Heart left ventricle (tissue), 16 donors: Measurements from ENCODE around the gene MGAT4B. TPM values are rescaled to one million over a fixed set of nuclear protein-coding genes. Genes with fewer than 3 reads are reported as not detected.

Source experiments
- ATAC-seq, 4 donors: fragments of 200-7000 bp; cut with Tn5 transposase; one replicate each; pipeline ENCODE4 v1.9.1; 2020 to 2022; ENCODE audit warnings: moderate library complexity in 4 of 4, mild to moderate bottlenecking in 3 of 4, moderate number of reproducible peaks in 1 of 4
- DNase-seq, 5 donors: peaks; one replicate each; pipeline ENCODE4 v3.0.0-alpha.2; 2020
- H3K27ac ChIP-seq, 12 donors: fragments of 200-600 bp; sonication (generic) in 4 of 12; one replicate each; pipeline versions ENCODE4 v1.5.0 to v1.8.0; 2016 to 2022; ENCODE audit warnings: mild to moderate bottlenecking in 2 of 12
- H3K27me3 ChIP-seq, 9 donors: fragments of 200-600 bp; sonication (generic) in 2 of 9; one replicate each; pipeline versions ENCODE4 v1.5.1 to v1.8.0; 2016 to 2022; ENCODE audit warnings: mild to moderate bottlenecking in 3 of 9
- H3K36me3 ChIP-seq, 9 donors: fragments of 200-600 bp; sonication (generic) in 2 of 9; one replicate each; pipeline versions ENCODE4 v1.5.0 to v1.8.0; 2018 to 2022; ENCODE audit warnings: mild to moderate bottlenecking in 2 of 9
- H3K4me1 ChIP-seq, 12 donors: fragments of 200-600 bp; sonication (generic) in 4 of 12; one replicate each; pipeline versions ENCODE4 v1.5.0 to v1.8.0; 2016 to 2022; ENCODE audit warnings: mild to moderate bottlenecking in 3 of 12
- H3K4me3 ChIP-seq, 12 donors: fragments of 200-600 bp; sonication (generic) in 4 of 12; one replicate each; pipeline versions ENCODE4 v1.5.0 to v1.8.0; 2017 to 2022; ENCODE audit warnings: mild to moderate bottlenecking in 9 of 12, moderate library complexity in 4 of 12
- H3K9me3 ChIP-seq, 12 donors: fragments of 200-600 bp; sonication (generic) in 4 of 12; one replicate each; pipeline versions ENCODE4 v1.5.0 to v1.8.0; 2016 to 2022; ENCODE audit warnings: mild to moderate bottlenecking in 1 of 12
- CTCF ChIP-seq, 12 donors: fragments of 200-600 bp; sonication (generic) in 4 of 12; IDR thresholded peaks; one replicate each; pipeline versions ENCODE4 v1.5.0 to v1.8.0; 2018 to 2022; ENCODE audit warnings: antibody characterized with exemption in 12 of 12, mild to moderate bottlenecking in 5 of 12
- POLR2A ChIP-seq, 2 donors: fragments of 450-650 bp; IDR thresholded peaks; one replicate each; pipeline ENCODE4 v1.6.1; 2017; ENCODE audit warnings: antibody characterized with exemption in 2 of 2, mild to moderate bottlenecking in 2 of 2, moderate library complexity in 2 of 2
- WGBS, 4 donors: extraction: QIAGEN DNeasy Blood & Tissue Kit in 2 of 4; methylation state at CpG; one replicate each; pipeline versions ENCODE4 v1.1.5 to v1.1.7; 2013 to 2018; 5-methylcytosine and 5-hydroxymethylcytosine counted together
- intact Hi-C, 10 donors: fragments of 100-400 bp; cut with DNase I; formaldehyde crosslinking; loops; one replicate each; pipeline versions ENCODE4 v1.11.1 to v1.14.2; 2022
- polyA plus RNA-seq, 2 donors: library from polyadenylated mRNA; stranded (reverse); fragments of 200-250 nt; gene quantifications; one replicate each; pipeline ENCODE4 v1.2.3, GENCODE V29; 2013
- total RNA-seq, 9 donors: library from RNA; depleted of rRNA in 2 of 9; stranded (reverse); fragments of >200 nt in 2 of 9; fragmentation: NEBNext Ultra II Directional in 3 of 9; extraction: Animal tissue kit (Norgen Biotek cat#: 25700) in 3 of 9; gene quantifications; one replicate each; pipeline versions ENCODE4 v1.1.0 to v1.2.4, GENCODE V29; 2016 to 2023
- donor health status: ischemic (EF 13 %, LVEDD 7.1; RV severe dilation, severe dysfunction).
- donor health status: healthy with polysubstance abuse.
- donor health status: DM: no; HTN: yes; CAD: no.
- donor health status: DM: no; HTN: no; CAD: no.
- donor health status: ischemic (EF 25% LVEDD 6.9; RV normal size, moderate dysfunction).
- donor health status: ischemic (EF 25% LVEDD 5.7; RV mildly dilated, moderate dysfunction).
- donor health status: healthy.
- donor health status: DM: yes; HTN: yes; CAD: no.
- donor health status: ischemic (EF 35%, LVEDD 5.7; RV mildly dilated, moderate dysfunction).
- donor health status: nonischemic (EF 11% LVEDD 7.7; RV severe dilation, severe dysfunction).
- donor health status: DM: yes; HTN: yes; CAD: no.
- donor health status: PGD.
- donor health status: ischemic (EF 29% LVEDD 5.4; RV normal size, mild dysfunction).
- donor health status: nonischemic (EF 23%, LVEDD 6.1; RV moderate dilation, normal function).

The MGAT4B gene
- total and polyA plus RNA-seq, 11 donors, result 49.6 to 209 (median 105) TPM

GRCh38 chr5:179794575-179794974 is 12.1 kb downstream of the MGAT4B start:
- intact Hi-C loops, result loop anchor here in 2 of 10 donors (2.0 kb wide), 2 partner anchors 30 to 32 kb away; no protein-coding TSS in a partner anchor
- TF ChIP-seq POLR2A (IDR thresholded peaks at IDR 0.05) (no peak), CTCF (IDR thresholded peaks at IDR 0.05) (no peak)
- 93 to 100% (median 96%) methylated on average over 3 of the region's 3 CpGs for WGBS, 4 donors
- no peaks in the 10 kb centered on the region for H3K9me3 ChIP-seq
- no peak for ATAC-seq
- H3K4me1 ChIP-seq, result peaks cover 5 to 58% (median 49%) of the 10 kb centered on the region in 12 donors
- DNase-seq, result no peak
- H3K27ac ChIP-seq, result peak overlapping the region; percentile 47 to 95 (median 86)
- peaks cover 7 to 27% (median 25%) of the 10 kb centered on the region in 9 donors for H3K36me3 ChIP-seq
- no peaks in the 10 kb centered on the region for H3K27me3 ChIP-seq
- H3K4me3 ChIP-seq, result peak overlapping the region in 11 of 12 donors; percentile 3 to 82 (median 68)

GRCh38 chr5:179794171-179794570 is 12.5 kb downstream of the MGAT4B start:
- no peak for DNase-seq
- 61 to 86% (median 81%) methylated on average over 3 of the region's 3 CpGs for WGBS, 4 donors
- no peaks in the 10 kb centered on the region for H3K9me3 ChIP-seq
- H3K27ac ChIP-seq, result peak overlapping the region; percentile 47 to 95 (median 86)
- intact Hi-C loops, result loop anchor here in 2 of 10 donors (2.0 kb wide), 2 partner anchors 29 to 31 kb away; no protein-coding TSS in a partner anchor
- peaks cover 5 to 58% (median 49%) of the 10 kb centered on the region in 12 donors for H3K4me1 ChIP-seq
- H3K4me3 ChIP-seq, result peak overlapping the region in 11 of 12 donors; percentile 3 to 82 (median 68)
- H3K36me3 ChIP-seq, result peaks cover 7 to 23% (median 21%) of the 10 kb centered on the region in 9 donors
- TF ChIP-seq POLR2A (IDR thresholded peaks at IDR 0.05) (no peak), CTCF (IDR thresholded peaks at IDR 0.05) (no peak)
- H3K27me3 ChIP-seq, result no peaks in the 10 kb centered on the region
- no peak for ATAC-seq

GRCh38 chr5:179793468-179794139 is 13.1 kb downstream of the MGAT4B start, which contains the start of gene LTC4S:
Gene LTC4S (plus strand): TSS chr5:179793986. CDS start chr5:179794081, 95 bp downstream.
- DNase-seq (peak; percentile 87 to 93 (median 89)), ATAC-seq (peak; percentile 55 to 83 (median 76))
- intact Hi-C loops, result loop anchor here in 3 of 10 donors (2.0 kb wide), 2 partner anchors 29 to 31 kb away; no protein-coding TSS in a partner anchor
- 18 to 29% (median 19%) methylated on average over 15 to 19 of the region's 19 CpGs for WGBS, 4 donors
- Histone ChIP-seq H3K27ac (peak within 1 kb of the TSS; percentile 47 to 95 (median 86)), H3K4me3 (peak within 1 kb of the TSS in 11 of 12 donors; percentile 3 to 82 (median 68)), H3K9me3 (no peaks in the 10 kb centered on the region), H3K36me3 (peaks cover 1 to 18% (median 16%) of the 10 kb centered on the region in 9 donors), H3K4me1 (peaks cover 5 to 58% (median 49%) of the 10 kb centered on the region in 12 donors), H3K27me3 (no peaks in the 10 kb centered on the region)
- TF ChIP-seq POLR2A (IDR thresholded peaks at IDR 0.05) (peak in 1 of 2 donors; percentile 34), CTCF (IDR thresholded peaks at IDR 0.05) (no peak)
